HG03571 (cell line): ENCODE measurements around the gene DEPDC4.
A peak's percentile ranks its signal among the peaks of the same experiment; 100 is the strongest.
"Not testable (repeated sequence)": the region's sequence is repeated elsewhere in the genome, so short reads cannot be mapped to it uniquely, and the experiment has no call there.

Experiments used
- ATAC-seq: cut with Tn5 transposase; IDR thresholded peaks from one replicate; pipeline ENCODE4 v1.9.1; 2021; ENCODE audit not compliant: unreplicated experiment

The DEPDC4 gene

DNA sequence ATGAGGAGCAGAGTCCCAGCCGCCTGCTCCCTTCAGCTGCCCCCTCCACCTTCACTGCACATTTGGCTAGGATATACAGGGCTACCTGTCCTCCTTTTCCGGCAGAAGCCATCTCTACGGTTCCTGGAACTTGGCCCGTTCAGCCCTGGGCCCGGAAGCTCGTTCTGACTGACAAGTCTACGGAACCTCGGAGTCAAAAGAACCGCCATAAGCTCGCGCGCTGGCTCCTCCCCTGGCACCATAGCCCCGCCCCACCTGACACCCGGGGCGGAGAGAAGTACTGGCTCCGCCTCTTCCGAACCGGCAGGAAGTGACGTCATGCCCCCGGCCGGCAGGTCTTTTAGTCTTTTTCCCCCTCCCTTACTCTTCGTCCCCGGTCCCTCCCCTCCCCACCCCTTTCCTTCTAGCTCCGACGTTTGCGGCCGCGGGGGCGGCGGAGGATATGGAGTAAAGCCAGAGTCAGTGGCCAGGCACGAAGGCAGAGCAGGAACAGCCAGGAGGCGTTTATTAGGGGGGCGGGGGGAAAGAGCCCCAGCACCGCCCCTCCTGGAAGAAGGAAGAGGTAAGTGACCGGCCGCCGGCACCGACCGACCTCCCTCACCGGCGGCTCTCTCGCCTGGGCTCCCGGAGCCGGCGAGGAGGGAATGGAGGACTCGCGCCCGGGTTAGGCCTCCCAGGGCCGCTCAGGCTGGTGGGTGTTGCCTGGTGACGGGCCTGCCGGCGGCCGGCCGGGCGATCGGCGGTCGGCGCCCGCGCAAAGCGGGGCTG lies at the start of gene DEPDC4, which contains the start of gene SCYL2:
Gene DEPDC4 (minus strand): TSS at position 245 of the 768 bp plus-strand sequence. CDS start 3 bp downstream, at position 242.
Gene SCYL2 (plus strand): TSS at position 343 of the 768 bp plus-strand sequence. CDS start 15,794 bp downstream, outside the sequence.
- ATAC-seq, result peak; percentile 89

DNA sequence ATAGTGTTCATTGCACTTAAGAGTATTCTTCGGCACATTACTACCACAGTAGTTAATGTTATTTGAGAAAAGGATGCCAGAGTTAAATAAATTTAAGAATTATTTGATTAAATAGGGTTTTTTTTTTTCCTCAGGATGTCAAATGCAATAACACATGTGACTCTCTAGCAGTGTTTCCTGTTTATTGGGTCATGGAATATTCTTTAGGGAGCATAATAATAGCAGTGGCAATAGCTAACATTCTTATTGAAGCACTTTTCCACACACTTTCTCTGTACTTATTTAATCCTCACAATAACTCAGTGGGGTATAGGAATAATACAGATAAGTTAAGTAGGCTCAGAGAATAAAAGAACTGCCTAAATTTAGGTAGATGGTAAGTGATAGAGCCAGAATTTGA lies 44.4 kb upstream of the DEPDC4 start:
- no peak for ATAC-seq

DNA sequence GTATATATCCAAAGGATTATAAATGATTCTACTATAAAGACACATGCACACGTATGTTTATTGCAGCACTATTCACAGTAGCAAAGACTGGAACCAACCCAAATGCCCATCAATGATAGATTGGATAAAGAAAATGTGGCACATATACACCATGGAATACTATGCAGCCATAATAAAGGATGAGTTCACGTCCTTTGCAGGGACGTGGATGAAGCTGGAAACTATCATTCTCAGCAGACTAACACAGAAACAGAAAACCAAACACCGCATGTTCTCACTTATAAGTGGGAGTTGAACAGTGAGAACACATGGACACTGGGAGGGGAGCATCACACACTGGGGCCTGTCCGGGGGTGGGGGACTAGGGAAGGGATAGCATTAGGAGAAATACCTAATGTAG lies 41.3 kb upstream of the DEPDC4 start:
- ATAC-seq, result not testable (repeated sequence)

DNA sequence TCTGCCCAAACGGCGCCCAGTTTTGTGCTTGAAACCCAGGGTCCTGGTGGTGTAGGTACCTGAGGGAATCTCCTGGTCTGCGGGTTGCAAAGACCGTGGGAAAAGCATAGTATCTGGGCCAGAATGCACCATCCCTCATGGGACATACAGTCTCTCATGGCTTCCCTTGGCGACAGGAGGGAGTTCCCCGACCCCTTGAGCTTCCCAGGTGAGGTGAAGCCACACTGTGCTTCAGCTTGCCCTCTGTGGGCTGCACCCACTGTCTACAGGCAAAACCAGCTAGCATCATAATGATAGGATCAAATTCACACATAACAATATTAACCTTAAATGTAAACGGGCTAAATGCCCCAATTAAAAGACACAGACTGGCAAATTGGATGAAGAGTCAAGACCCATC lies 37.5 kb upstream of the DEPDC4 start:
- not testable (repeated sequence) for ATAC-seq

DNA sequence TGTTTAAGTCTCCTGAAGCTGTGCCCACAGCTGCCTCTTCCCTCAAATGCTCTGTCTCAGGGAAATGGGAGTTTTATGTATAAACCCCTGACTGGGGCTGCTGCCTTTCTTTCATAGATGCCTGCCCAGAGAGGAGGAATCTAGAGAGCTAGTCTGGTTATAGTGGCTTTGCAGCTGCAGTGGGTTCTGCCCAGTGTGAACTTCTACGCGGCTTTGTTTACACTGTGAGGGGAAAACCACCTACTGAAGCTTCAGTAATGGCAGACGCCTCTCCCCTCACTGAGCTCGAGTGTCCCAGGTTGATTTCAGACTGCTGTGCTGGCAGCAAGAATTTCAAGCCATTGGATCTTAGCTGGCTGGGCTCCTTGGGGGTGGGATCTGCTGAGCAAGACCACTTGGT lies 37.0 kb upstream of the DEPDC4 start:
- no peak for ATAC-seq

DNA sequence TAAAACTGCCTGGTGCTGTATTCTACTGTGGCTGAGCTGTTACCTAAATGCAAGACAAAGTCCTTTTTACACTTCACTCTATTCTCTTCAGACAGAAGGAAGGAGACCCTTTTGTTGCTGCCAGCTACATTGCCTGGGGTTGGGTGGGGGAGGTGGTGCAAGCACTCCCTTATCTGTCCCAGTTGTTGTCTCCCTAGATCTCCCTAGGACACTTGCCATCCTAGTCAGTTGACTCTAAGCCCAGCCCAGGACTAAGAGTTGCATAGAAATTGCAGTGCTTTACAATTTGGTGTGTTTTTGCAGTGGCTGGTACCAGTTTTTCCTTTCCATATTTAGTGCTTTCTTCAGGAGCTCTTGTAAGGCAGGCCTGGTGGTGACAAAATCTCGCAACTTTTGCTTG lies 35.2 kb upstream of the DEPDC4 start:
- no peak for ATAC-seq

DNA sequence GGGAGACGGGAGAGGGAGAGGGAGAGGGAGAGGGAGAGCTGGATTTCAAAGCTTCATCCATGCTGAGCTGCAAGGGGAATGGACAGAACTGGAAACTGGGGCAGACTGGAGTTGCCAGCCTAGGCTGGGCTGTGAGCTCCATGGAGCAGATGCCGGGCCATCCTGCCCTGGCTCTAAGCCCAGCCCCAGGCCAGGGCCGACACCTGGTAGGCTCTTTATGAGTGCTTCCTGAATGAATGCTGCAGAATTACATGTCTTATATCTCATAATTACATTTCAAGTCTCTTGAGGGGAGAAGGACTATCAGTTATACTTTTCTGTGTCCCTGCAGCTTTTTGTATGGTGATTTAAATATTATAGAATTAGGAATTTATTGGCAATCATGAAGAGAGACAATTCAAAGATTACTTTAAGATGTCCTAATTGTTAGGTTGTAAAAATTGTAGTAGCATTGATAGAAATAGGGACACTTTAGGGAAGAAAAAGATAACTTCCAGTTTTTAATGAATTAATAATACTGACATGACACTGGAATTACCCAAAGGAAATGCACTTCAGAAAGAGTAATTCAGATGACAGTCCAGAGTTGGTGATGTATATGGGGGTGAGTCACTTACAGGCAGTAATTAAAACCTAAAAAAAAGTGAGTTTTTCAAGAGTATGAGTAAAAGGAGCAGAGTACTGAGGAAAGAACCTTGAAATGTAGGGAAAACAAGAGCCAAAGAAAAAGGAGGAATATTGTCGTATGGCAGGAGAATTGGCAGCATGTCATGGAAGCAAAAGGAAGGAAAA lies 29.1 kb upstream of the DEPDC4 start:
- no peak for ATAC-seq

DNA sequence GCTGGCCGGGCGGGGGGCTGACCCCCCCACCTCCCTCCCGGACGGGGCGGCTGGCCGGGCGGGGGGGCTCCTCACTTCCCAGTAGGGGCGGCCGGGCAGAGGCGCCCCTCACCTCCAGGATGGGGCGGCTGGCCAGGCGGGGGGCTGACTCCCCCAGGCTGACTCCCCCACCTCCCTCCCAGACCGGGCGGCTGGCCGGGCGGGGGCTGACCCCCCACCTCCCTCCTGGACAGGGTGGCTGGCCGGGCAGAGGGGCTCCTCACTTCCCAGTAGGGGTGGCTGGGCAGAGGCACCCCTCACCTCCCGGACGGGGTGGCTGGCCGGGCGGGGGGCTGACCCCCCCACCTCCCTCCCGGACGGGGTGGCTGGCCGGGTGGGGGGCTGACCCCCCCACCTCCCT lies 27.5 kb upstream of the DEPDC4 start:
- ATAC-seq, result not testable (repeated sequence)

DNA sequence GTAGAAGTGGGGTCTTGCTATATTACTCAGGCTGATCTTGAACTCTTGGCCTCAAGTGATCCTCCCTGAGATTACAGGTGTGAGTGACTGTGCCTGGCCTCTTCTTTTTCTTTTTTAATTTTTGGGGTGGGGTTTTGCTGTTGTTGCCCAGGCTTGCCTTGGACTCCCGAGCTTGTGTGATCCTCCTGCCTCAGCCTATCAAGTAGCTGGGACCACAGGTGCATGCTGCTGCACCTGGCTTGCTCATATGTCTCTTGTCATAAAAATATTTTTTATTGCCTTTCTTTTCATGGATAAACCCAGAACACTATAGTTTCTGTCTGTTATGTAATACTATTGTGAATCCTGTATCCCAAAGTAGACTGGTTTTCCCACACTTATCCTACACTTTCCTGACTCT lies 26.1 kb upstream of the DEPDC4 start:
- no peak for ATAC-seq

DNA sequence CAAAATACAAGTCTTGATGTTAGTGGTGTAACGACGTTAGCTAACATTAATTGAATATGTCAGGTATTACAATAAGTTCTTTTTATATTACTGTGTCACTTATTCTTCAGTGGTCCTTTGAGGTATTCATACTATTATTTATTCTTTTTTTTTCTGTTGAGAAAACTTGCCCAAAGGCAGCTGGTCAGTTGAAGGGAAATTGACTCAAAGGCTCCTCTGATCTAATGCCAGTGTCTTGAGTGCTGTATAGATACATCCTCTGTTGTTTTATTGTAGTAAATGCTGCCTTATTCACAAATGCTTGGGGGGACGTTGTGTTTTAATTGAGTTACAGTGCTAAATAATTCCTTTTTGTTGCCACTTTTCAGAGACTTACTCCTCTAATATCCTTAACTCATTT lies 23.1 kb upstream of the DEPDC4 start:
- ATAC-seq, result no peak

DNA sequence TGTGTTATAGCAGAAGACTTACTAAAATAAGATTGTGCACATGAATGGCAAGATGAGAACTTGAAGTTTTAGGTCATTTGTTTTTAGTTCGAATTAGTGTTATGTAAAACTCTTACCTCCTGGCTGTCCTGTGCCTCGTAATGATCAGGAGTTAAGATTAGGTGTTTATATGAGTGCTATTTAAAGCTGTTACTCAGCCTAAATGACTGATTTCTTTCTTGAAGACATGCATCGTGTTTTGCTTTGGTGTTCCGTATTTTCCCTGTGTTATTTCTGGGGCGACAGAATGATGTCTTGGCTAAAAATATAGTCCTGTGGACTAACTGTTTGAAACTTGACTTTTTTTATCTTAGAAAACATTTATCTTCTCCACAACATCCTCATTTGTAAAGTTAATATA lies 22.2 kb upstream of the DEPDC4 start:
- ATAC-seq, result no peak

DNA sequence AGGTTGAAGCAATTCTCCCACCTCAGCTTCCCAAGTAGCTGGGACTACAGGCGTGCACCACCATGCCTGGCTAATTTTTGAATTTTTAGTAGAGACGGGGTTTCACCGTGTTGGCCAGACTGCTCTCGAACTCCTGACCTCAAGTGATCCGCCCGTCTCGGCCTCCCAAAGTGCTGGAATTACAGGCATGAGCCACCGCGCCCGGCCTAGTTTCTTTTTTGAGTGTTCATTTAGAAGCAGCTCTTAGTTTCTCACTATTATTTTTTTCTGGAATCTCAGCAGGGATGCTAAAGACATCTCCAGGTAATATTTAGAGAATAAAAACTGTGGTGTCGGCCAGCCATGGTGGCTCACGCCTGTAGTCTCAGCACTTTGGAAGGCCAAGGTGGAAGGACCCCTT lies 17.7 kb upstream of the DEPDC4 start:
- not testable (repeated sequence) for ATAC-seq

DNA sequence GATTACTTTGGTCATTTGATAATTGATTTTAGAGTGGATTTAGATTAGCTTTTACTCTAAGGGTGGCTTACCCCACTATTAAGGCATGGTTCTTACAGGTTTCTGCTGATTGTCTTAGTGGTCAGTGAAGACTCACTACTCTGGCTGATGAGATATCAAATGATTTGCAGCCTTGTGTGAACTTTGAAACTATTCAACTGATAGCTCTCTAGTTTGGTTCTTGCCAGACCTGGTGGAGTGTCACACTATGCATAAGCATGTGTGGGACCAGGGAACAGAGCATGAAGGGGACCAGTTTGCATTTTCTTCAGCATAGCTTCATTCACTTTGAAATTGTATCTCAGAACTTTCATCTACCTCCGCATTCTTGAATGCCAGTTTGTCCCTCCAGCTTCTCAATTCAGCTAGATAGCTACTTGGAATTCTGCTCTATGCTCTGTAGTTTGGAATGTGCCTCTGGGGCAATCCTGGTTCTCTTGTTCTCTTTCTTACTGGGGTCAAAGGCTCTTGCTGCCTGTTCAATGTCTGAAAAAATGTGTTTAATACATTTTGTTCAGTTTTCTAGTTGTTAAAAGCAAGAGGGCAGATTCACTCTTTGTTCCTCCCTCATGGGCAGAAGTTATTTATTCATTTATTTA lies 12.8 kb upstream of the DEPDC4 start:
- no peak for ATAC-seq

DNA sequence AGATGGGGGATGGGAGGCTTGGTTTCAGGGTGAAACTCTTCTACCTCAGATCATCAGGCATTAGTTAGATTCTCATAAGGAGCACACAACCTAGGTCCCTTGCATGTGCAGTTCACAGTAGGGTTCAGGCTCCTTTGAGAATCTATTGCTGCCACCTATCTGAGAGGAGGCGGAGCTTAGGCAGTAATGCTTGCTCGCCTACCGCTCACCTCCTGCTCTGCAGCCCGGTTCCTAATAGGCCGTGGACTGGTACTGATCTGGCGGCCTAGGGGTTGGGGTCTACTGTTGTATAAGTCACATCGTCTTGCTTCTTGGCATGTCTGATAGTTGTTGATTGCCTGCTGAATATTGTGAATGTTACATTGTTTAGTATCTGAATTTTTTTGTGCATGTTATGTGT lies 12.3 kb upstream of the DEPDC4 start:
- no peak for ATAC-seq

DNA sequence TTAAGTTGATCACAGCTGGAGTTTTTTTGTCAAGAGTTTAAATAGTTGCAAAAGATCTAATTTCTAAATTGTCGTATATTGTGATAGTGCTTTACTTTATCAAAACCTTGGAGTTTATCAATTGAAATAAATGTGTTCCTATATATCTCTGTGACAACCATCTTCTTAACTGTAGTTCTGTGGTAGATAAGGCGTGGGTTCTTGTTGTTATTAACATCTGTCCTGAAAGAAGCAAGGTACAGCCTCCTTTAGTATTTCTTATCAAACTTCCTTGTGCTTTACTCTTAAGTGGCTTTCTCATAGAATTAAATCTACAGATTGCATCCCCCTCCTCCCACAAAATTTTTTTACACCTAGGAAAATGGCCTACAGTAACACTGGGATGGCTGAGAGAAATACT lies 7.4 kb upstream of the DEPDC4 start:
- ATAC-seq, result no peak

DNA sequence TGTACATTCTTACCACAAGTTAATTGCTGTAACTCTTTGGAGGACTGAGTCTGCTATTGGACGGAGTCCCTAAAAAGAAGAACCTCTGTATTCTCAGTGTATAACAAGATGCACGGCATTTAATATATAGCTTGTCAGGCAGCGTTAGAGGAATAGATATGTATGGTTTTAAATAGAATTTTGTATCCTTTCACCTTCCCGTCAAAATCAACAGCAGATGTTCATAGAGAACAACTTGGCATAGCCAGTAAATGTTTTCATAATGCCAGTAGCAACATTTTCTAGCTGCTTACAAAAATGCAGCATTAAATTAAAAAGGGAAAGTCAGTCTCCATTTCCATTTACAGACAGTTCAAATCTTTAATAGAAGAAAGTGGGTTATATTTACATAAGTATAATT lies 6.9 kb upstream of the DEPDC4 start:
- no peak for ATAC-seq

DNA sequence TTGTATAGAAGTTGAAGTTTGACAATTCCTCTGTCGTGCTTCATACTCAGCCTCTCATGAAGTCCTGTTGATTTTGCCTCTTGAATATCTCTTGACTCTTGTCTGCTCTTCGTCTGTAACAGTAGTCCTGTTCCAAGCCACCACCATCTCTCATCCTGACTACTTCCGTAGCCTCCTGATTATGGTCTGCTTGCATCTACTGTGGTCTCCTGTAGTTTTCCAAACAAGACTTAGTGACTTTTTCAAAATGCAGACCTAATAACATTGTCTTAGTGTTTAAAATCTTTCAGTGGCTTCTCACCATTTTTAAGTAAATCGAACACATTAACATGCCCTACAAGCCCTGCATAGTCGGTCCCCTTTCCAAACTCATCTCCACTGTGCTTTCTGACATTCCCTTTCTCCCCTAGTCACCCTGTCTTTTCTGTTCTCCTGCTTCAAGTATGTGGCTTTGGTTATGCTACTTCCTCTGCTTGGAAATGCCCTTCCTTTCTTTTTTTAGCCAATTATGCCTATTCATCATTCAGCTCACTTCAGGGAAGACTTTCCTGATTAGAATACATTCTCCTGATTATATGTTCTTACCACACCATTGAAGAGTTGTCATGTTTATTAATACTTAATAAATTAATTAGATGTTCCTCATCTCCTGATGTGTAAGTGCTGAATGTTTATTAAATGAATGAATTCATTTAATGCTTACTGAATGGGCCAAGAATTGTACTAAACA lies 2.1 kb upstream of the DEPDC4 start:
- ATAC-seq, result no peak

DNA sequence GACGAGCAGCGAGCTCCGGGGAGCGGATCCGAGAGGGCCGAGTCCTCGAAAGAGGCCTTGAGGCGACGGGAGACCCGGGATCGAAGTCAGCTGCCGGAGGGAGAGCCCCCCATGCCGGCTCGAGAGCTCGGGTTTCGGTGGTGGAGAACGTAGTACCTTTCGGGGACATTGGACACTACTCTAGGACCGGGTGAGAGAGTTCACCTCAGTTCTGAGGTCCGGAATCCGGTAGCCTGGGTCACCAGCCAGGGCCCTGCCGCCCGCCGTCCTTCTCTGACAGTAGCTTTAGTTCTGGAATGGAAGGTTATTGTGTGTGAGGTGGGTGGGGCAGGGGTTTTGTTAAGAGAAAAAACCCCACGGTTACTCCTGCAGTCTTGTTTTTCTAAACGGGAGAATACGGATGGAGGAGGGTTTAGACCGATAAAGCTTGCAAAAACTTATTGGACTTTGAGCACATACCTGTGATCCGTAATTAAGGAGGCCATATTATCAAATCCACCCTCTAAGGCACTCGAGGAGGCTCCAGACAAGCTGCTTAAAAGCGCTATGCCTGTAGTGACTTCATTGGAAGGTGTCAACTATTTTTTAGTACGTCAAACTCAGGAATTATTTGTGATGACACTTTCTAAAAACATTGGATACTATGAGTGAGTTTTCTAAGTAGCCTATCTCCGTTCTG lies 863 bp upstream of the DEPDC4 start:
- peak; percentile 11 for ATAC-seq

DNA sequence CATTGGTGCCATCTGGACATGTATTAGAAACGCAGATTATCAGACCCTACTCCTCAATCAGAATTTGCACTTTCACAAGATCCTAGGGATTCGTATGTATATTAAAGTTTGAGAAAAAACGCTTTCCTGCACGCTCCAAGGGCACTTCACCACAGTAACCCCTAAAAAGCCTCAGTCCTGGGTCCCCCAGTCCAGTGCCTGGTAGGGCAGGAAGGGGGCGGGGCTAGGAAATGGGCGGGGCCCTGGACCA lies 369 bp downstream of the DEPDC4 start:
- ATAC-seq, result peak; percentile 86

DNA sequence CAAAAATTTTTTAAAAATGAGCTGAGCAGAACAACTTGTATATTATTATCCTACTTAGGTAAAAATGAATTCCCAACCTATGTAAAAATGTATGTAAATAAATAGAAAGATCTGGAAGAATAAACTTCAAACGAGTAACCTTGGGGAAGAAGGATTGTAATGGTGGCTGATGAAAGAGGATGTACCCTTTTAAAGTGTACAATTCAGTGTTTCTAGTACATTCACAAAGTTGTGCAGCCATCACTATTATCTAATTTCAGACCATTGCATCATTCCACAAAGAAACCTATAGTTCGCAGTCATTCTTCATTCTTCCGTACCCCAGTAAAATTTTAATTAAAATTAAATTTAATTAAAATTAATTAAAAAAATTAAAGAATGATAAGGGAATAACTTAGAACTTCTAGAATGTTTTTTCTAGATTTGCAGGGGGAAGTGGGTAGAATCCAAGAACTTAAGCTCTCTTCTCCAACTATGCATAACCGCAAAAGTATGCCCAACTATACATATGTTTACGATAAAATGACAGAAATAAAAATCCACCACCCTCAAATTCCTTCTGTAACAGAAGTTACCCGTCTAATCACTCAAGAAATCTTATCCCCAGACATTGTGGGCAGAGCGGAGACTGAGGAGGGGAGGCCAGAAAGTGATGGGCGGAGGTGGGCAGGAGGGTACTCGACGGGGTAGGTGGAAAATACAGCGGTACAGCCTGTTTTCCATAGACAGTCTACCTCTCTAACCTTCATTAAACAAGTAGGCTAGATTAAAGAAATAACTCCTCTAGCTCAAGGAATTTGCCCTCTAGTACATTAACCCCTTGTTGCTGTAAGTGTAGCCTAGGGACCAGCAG lies 921 bp downstream of the DEPDC4 start:
- ATAC-seq, result peak; percentile 9
